Natural killer cell (primary cell): Measurements from ENCODE around the gene CDK18. TPM values are rescaled to one million over a fixed set of nuclear protein-coding genes. Genes with fewer than 3 reads are reported as not detected.

Experiments
- ATAC-seq, 3 donors: fragments of 150-1000 bp in 2 of 3; fragments of 200-7000 bp in 1 of 3; cut with Tn5 transposase; 1 replicate in 1 of 3; 2 replicates in 2 of 3; pipeline ENCODE4 v1.10.0; 2021; ENCODE audit warnings: mild to moderate bottlenecking in 2 of 3, moderate library complexity in 2 of 3
- DNase-seq, 2 donors: peaks; one replicate each; pipeline versions ENCODE4 v3.0.0 to v3.0.0-alpha.2; 2013 to 2021; ENCODE audit warnings: mixed read lengths in 1 of 2
- H3K27ac ChIP-seq: one replicate; pipeline ENCODE4 v1.5.1; 2013; ENCODE audit warnings: mild to moderate bottlenecking, low read length
- H3K27me3 ChIP-seq: one replicate; pipeline ENCODE4 v1.6.1; 2013; ENCODE audit warnings: low read length; ENCODE audit not compliant: control insufficient read depth, insufficient read depth
- H3K36me3 ChIP-seq: one replicate; pipeline ENCODE4 v1.6.1; 2013; ENCODE audit warnings: low read length; ENCODE audit not compliant: control insufficient read depth, insufficient read depth
- H3K4me1 ChIP-seq: one replicate; pipeline ENCODE4 v1.6.1; 2013; ENCODE audit warnings: low read length; ENCODE audit not compliant: control insufficient read depth, insufficient read depth
- H3K4me3 ChIP-seq: one replicate; pipeline ENCODE4 v1.5.1; 2013; ENCODE audit warnings: low read length
- H3K9me3 ChIP-seq: one replicate; pipeline ENCODE4 v1.6.1; 2013; ENCODE audit warnings: low read length; ENCODE audit not compliant: control insufficient read depth, insufficient read depth
- H3K27ac Mint-ChIP-seq, 2 donors: one replicate each; pipeline ENCODE4 v1.8.0; 2022; ENCODE audit warnings: mild to moderate bottlenecking in 2 of 2, mixed read lengths in 2 of 2, moderate library complexity in 1 of 2
- H3K27me3 Mint-ChIP-seq, 2 donors: one replicate each; pipeline ENCODE4 v1.8.0; 2022; ENCODE audit warnings: low read depth in 2 of 2, mixed read lengths in 2 of 2
- H3K36me3 Mint-ChIP-seq: one replicate; pipeline ENCODE4 v1.8.0; 2022; ENCODE audit warnings: mixed read lengths
- H3K4me1 Mint-ChIP-seq, 2 donors: one replicate each; pipeline ENCODE4 v1.8.0; 2022; ENCODE audit warnings: mixed read lengths in 2 of 2
- H3K4me3 Mint-ChIP-seq: one replicate; pipeline ENCODE4 v1.8.0; 2022; ENCODE audit warnings: mild to moderate bottlenecking, moderate library complexity, mixed read lengths
- H3K9me3 Mint-ChIP-seq, 2 donors: one replicate each; pipeline ENCODE4 v1.8.0; 2022; ENCODE audit warnings: mixed read lengths in 2 of 2
- WGBS: methylation state at CpG from one replicate; pipeline ENCODE4 v1.1.7; 2013; ENCODE audit warnings: missing lambda C conversion rate; ENCODE audit not compliant: insufficient coverage; 5-methylcytosine and 5-hydroxymethylcytosine counted together
- intact Hi-C: fragments of 100-400 bp; cut with micrococcal nuclease; formaldehyde crosslinking; loops from one replicate; pipeline ENCODE4 v1.14.2; 2022
- total RNA-seq, 4 donors: library from RNA; stranded (reverse); fragments of 120-200 nt in 1 of 4; gene quantifications; one replicate each; pipeline versions ENCODE4 v1.2.3 to v1.2.4, GENCODE V29; 2013 to 2022
- TF ChIP-seq, protein P1 (sequence below): fragments of 200-600 bp; IDR thresholded peaks from one replicate; pipeline ENCODE4 v1.8.0; 2022; ENCODE audit warnings: antibody characterized with exemption

Gene CDK18
- total RNA-seq, 3 donors from 2014 or later (not counting 1 experiment from before 2014, with no cell fraction given): 1.9 to 5.3 (median 4.0) TPM

DNA sequence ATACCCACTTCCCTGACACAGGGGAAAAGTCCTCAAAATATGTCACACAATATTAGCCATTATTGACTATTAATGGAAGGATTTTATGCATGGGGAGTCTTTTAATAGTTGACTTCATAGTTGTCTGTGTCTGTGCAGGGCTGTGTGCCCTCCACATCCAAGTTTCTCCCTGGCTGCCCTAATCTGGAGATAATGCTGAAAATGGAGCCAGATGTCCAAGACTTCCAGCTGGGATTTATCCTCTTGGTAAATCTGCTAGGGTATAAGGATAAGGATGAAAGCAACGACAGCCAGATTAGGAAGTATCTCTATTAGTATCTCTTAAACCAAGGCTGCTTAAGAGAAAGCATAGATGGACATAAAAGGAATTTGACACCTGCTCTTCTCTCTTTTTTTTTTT lies 42.1 kb downstream of the CDK18 start:
- no peak overlapping the region for H3K4me3 ChIP-seq
- ATAC-seq (no peak), DNase-seq (no peak)
- intact Hi-C loops: no loop called here
- Mint-ChIP-seq H3K36me3 (no peaks in the 10 kb centered on the region), H3K4me3 (no peak overlapping the region), H3K27me3 (peaks cover 35 to 41% of the 10 kb centered on the region in 2 donors), H3K27ac (no peak overlapping the region), H3K9me3 (no peaks in the 10 kb centered on the region), H3K4me1 (no peaks in the 10 kb centered on the region)
- H3K4me1 ChIP-seq: peaks cover 4% of the 10 kb centered on the region
- H3K36me3 ChIP-seq: no peaks in the 10 kb centered on the region
- no CpG with 5 or more reads among the region's 1 CpG for WGBS
- no peaks in the 10 kb centered on the region for H3K9me3 ChIP-seq
- no peak overlapping the region for H3K27ac ChIP-seq
- H3K27me3 ChIP-seq: peaks cover 16% of the 10 kb centered on the region
- TF ChIP-seq, protein P1, sequence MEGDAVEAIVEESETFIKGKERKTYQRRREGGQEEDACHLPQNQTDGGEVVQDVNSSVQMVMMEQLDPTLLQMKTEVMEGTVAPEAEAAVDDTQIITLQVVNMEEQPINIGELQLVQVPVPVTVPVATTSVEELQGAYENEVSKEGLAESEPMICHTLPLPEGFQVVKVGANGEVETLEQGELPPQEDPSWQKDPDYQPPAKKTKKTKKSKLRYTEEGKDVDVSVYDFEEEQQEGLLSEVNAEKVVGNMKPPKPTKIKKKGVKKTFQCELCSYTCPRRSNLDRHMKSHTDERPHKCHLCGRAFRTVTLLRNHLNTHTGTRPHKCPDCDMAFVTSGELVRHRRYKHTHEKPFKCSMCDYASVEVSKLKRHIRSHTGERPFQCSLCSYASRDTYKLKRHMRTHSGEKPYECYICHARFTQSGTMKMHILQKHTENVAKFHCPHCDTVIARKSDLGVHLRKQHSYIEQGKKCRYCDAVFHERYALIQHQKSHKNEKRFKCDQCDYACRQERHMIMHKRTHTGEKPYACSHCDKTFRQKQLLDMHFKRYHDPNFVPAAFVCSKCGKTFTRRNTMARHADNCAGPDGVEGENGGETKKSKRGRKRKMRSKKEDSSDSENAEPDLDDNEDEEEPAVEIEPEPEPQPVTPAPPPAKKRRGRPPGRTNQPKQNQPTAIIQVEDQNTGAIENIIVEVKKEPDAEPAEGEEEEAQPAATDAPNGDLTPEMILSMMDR: no peak

DNA sequence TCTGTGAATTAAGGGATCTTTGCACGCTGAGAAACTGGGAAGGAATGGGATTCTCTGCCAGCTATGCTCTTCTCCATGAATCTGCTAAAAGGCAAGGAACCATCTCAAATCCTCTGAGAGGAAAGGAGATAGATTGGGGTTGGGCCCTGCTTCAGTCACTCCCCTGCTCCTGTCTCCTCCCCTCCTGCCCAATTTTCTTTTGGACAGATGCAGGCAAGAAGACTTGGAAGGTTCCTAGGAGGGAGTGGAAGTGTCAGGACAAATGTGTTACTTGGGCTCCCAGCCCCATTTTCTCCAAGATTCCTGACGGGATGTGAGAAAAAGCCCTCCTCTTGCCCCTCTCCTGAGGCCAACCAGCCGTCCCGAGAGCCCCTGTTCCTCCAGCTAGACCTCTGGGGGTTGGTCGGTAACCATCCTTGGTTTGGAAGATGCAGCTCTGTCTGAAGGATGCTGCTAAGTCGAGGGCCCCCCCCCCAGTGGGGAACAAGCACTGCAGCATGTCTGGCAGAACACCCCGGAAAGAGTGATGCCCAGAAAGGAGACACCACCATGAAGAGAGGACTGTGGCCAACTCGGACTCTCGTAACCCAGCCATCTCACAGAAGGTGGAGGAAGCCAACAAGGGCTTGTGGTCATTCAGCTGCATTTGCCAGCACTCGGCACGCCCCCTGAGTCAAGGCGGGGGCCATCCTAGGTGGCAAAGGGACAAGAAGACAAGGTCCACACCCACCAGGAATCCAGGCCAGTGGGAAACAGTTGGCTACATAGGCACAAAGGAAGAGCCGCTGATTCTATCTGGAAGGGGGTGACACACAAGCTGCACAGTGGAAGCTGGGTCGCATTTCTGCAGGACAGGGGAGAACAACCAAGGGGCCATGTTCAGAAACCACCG lies 43.7 kb downstream of the CDK18 start:
- ATAC-seq (no peak), DNase-seq (no peak)
- Histone ChIP-seq H3K36me3 (no peaks in the 10 kb centered on the region), H3K27ac (no peak overlapping the region), H3K4me1 (peaks cover 4% of the 10 kb centered on the region), H3K9me3 (no peaks in the 10 kb centered on the region), H3K27me3 (peaks cover 15% of the 10 kb centered on the region), H3K4me3 (no peak overlapping the region)
- Mint-ChIP-seq H3K4me1 (no peaks in the 10 kb centered on the region), H3K36me3 (no peaks in the 10 kb centered on the region), H3K27me3 (peaks cover 31 to 36% of the 10 kb centered on the region in 2 donors), H3K9me3 (no peaks in the 10 kb centered on the region), H3K4me3 (no peak overlapping the region), H3K27ac (no peak overlapping the region)
- 76% methylated on average over 15 of the region's 15 CpGs for WGBS
- TF ChIP-seq, protein P1: no peak
- intact Hi-C loops: no loop called here

DNA sequence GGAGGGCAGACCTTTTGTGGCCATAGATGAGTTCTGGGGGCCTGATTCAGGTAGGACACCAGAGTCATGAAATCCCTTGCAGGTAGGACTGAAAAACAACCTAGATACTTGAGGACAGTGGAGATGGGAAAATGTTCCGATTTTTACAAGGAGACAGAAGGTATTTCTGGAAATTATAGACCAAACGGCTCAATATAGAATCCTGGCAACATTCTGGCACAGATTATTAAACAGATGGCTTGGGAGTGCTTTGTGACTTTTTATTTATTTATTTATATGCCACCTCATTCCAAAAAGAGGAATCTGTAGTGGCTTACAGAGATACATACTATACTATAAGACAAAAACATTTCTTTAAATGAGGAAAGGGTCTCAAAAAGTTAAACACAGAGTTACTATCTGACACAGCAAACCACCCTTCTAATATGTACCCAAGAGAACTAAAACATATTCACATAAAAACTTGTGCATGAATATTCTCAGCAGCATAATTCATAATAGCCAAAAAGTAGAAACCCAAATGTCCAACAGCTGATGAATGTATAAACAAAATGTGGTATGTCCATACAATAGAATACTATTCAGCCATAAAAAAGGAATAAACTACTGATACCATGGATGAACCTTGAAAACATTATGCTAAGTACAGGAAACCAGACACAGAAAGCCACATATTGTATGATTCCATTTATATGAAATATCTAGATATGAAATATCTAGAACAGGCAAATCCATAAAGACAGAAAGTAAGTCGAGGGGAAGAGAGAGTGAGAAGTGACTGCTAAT lies 49.8 kb downstream of the CDK18 start:
- Mint-ChIP-seq H3K9me3 (peaks cover 4 to 6% of the 10 kb centered on the region in 2 donors), H3K27ac (no peak overlapping the region), H3K36me3 (peaks cover 10% of the 10 kb centered on the region), H3K27me3 (peaks cover 39 to 48% of the 10 kb centered on the region in 2 donors), H3K4me1 (no peaks in the 10 kb centered on the region), H3K4me3 (no peak overlapping the region)
- peaks cover 21% of the 10 kb centered on the region for H3K27me3 ChIP-seq
- ATAC-seq (no peak), DNase-seq (no peak)
- H3K27ac ChIP-seq: no peak overlapping the region
- no peaks in the 10 kb centered on the region for H3K4me1 ChIP-seq
- no peaks in the 10 kb centered on the region for H3K9me3 ChIP-seq
- 81% methylated on average over 2 of the region's 3 CpGs for WGBS
- no peaks in the 10 kb centered on the region for H3K36me3 ChIP-seq
- intact Hi-C loops: no loop called here
- no peak overlapping the region for H3K4me3 ChIP-seq
- TF ChIP-seq, protein P1: no peak
